GM21737 (cell line): Measurements from ENCODE around the gene IL26.
"Not testable (repeated sequence)": the region's sequence is repeated elsewhere in the genome, so short reads cannot be mapped to it uniquely, and the experiment has no call there.

Experiments used
- ATAC-seq: cut with Tn5 transposase; IDR thresholded peaks from one replicate; pipeline ENCODE4 v1.9.1; 2021; ENCODE audit warnings: mild to moderate bottlenecking, moderate library complexity; ENCODE audit not compliant: unreplicated experiment

Gene IL26

GRCh38 chr12:68200854-68201253 is 24.8 kb downstream of the IL26 start:
- no peak for ATAC-seq

- no peak for ATAC-seq
These were observed 26.5 kb downstream of the IL26 start for GRCh38 chr12:68199127-68199526.

DNA sequence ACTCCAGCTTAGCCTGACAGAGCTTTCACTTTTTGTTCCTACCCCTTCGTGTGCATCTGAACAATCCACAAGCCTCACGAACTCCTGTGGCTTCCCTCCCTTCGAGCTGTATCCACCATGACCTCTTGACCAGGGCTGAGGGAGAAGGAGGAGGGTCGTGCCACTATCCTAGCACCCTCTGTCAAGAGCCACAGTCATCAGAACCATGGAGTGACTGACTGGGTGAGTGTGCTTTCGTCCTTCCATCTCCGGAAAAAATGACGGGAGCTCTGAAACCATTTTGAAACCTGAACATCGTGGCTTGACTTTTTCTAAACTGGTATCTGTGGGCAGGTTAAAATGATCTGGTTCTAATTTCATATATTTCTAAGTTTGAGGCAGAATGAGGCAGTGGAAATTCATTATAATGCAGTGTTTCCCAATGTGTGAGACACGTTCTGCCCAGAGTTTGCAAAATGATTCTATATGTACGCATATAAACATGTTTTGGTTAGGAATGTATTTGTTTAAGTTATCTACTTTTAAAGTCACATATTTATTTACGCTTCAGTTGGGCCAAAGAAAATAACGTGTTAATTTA is 27.0 kb downstream of the IL26 start:
- ATAC-seq = no peak

GRCh38 chr12:68190301-68190700 is 35.3 kb downstream of the IL26 start:
- ATAC-seq = no peak

DNA sequence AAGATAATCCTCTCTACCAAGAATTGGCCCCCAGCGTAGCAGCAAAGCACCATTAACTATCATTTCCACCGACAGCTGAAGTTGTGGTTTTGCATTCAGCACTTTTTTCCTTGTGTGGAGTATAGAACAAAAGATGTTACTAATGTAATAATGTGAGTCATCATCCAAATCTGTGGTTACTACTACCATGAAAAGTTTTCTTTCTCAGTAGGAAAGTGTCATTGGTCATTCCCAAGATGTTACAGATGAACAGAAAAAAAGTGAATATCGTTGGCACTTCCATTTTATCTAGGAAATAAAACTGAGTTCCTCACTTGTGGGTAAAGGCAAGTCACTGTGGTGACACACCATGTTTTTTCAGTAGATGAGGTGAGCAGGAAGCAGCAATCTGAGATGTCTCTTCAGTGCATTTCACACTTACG is 35.8 kb downstream of the IL26 start:
- ATAC-seq = no peak

- ATAC-seq = no peak
These were observed 40.0 kb downstream of the IL26 start for GRCh38 chr12:68185598-68185997.

DNA sequence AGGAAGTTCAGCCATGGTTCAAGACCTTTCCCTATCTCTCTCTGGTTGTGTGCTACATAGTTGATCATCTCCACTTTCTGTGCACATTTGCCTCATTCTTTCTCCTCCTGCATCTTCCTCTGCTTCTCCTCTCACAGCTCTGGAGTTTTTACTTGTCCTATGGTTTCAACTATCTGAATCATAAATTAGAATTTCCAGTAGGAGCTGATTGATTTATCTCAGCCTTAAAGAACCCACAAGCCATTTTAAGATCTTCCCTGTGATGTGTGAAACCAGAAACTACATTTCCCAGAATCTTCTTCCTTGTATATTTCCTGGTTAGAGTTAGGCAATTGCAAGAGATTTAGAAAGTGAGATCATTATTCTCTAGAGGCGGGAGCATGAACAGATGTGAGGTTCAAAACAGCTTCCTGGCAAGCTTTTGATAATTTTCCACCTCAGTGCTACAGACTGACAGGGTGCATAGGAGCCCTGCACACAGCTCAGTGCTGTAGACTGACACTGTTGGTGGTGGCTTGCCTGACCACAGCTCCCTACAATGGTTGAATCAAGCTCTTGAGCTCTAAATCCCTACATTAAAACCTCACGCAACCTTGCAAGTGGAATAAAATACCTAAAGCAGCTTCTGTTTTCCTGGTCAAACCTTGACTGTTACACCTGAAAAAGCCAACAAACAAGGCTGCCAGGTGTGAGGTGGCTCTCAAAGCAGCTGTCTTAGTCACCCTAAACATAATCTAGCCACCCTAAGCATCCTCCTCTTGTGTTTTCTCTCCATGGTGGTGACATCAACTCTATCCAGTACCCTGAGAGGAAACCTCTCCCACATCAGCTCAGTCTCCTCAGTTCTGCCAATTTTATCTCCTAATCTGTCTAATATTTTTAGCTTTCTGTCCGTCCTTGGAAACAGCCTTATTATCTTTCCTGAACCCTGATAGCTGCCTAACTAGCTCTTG is 44.5 kb downstream of the IL26 start:
- peak; percentile 64 for ATAC-seq

DNA sequence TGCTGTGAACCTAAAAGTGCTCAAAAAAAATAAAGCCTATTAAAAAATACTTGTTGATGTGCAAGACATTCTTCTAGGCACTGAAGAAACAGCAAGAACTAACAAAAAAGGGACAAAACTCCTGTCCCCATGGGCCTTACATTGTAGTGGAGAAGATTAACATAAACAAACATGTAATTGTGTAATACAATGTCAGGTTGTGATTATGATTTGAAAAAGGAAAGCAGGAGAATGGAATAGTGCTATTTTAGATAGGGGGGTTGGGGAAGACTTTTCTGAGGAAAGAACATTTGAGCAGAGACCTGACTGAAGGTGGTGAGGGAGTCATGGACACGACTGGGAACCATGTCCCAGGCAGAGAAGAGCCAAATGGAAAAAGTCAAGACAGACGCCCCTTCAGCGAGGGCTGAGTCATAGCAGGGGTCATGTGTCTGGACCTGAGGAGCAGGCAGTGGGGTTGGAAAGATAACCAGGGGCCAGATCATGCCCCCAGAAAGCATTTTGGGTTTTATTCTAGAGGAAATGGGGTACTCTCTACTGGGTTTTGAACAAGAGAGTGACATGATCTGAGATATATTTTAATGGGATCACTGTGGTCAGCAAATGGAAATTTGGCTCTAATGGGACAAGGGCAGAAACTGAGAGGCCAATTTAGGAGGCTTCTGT is 46.7 kb downstream of the IL26 start:
- no peak for ATAC-seq

DNA sequence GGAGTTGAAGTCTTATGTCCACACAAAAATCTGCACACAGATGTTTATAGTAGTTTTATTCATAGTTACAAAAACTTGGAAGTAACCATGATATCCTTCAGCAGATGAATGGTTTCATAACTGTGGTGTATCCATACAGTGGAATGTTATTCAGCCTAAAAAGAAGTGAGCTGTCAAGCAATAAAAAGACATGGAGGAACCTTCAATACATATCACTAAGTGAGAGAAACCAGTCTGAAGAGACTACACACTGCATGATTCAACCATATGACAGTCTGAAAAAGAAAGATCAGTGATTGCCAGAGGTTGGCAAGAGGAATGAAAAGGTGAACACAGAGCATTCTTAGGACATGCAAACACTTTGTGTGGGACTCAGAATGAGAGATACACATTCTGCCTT is 47.4 kb downstream of the IL26 start:
- ATAC-seq = no peak

- no peak for ATAC-seq
These were observed 48.0 kb downstream of the IL26 start for GRCh38 chr12:68177562-68177961.

DNA sequence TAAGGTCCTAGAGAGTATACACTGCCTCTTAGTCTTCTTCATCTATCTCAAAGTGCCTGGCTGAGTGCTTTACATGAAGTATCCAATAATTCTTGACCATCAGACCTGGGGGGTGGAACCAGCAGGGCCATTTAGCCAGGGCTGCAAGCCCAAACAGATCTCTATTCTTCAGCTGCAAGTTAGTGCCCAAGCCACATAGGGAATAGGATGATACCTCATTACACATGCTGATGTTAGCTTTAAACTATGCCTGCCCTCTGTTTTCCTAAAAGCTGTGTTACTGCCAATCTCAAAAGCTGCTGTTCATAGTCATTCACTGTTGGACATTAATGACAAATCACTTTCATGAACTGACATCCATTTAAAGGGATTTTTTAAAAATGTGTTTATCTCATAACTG is 49.4 kb downstream of the IL26 start:
- ATAC-seq = no peak

GRCh38 chr12:68175557-68176061 is 50.0 kb downstream of the IL26 start:
- peak; percentile 85 for ATAC-seq

GRCh38 chr12:68174761-68175160 is 50.8 kb downstream of the IL26 start:
- ATAC-seq = not testable (repeated sequence)

- no peak for ATAC-seq
These were observed 51.8 kb downstream of the IL26 start for GRCh38 chr12:68173792-68174191.

DNA sequence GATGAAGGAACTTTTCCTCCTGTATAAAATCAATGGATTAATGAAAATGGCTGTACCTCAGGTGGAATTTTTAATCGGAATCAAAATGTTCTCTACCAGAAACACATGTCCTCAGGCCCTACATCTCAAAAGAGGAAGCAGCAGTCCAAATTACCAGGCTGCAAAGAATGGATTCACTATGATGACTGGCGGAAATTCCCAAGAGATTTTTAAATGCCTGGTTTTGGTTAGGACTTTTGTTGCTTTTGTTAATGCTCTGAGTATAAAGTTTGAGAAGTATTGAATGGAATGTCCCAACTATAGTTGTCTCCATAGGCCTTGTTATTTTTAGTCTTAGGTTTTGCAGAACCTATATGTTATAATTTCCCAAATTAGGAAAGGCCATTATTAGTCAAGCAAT is 54.9 kb downstream of the IL26 start:
- ATAC-seq = no peak

DNA sequence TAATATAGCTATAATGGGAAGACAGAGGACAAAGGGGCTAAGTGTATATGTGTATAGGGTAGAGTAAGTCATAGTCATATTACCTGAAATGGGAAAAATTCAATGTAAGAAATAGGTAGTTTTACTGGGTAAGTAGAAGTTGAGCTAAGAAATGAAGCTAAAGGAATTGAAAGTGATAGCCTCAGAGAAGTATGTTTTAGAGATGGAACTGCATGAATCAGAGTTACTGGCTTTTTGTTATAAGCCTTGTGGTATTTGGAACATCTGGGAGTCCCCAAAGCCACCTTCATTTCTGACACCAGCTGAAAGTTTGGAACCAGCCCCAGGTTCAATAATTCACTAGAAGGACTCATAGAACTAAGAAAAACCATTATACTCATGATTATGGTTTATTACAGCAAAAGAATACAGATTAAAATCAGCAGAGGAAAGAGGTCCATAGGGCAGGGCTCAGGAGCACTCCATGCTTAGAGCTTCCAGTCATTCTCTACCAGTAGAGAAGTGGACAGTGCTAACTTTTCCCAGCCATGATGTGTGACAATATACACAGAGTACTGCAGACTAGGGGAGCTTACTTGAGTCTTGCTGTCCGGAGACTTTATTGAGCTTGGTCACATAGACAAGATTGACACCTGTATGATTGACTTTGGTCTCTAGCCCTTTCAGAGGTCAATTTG is 56.3 kb downstream of the IL26 start:
- ATAC-seq = no peak

DNA sequence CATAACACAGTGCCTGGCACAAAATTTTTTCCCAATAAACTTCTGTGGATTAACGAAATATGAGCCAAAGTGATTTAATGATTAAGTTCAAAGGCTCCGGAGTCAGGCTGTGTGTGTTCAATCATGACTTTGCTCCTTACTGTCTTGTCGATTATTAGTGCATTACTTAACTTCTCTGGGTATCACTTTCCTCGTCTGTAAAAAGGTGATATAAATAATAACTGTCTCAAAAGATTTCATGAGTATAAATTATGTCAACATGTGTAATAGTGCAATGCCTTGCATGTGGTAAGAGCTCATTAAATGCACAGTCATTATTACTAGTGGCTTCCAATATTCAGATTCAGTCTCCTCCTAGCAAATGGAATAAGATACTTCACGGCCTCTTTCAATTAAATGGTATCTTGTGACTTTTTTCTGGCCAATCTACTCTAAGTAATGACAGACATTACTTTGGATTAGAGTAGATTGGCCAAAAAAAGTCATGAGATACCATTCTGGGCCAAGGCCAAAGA is 59.2 kb downstream of the IL26 start:
- ATAC-seq = no peak

DNA sequence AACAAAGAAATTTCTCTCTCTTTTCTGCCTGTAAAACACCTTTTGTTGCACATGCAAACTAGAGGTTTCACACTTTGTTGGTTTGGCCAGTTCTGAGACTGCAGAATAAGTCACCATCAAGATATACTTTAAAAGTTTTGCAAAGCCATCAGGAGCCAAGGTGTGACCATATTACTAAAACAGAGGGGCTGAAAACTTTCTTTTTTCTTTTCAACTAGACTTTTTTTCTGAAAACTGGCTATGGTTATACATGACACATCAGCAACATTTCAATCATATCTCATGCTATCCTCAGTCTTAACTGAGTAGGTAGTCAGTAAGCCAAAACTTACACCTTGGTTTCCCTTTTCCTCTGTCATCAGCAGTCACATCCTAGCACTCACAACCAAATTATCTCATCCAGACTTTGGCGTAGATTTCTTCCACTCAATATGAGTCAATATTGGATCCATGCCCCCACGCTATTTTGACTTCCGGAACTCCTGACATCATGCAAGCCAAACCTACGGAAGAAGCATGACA is 62.0 kb downstream of the IL26 start:
- ATAC-seq = peak; percentile 61

DNA sequence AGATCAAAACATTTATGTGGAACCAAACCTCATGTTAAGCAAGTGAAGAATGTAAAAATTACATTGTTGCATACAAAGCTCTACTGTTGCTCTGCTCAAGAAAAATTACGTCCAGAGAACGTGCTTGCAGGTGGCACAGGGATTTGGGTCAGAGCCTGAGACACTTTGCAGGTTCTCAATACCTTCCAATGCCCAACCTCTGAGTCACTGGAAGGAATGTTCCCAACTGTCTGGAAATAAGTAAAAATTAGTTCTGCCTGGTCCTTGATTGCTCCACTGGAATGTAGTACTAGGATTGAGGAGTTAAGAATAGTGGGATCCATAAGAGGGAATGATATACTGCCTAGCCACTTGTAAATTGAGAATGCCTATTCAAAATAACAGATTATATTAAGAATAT is 63.2 kb downstream of the IL26 start:
- ATAC-seq = no peak

DNA sequence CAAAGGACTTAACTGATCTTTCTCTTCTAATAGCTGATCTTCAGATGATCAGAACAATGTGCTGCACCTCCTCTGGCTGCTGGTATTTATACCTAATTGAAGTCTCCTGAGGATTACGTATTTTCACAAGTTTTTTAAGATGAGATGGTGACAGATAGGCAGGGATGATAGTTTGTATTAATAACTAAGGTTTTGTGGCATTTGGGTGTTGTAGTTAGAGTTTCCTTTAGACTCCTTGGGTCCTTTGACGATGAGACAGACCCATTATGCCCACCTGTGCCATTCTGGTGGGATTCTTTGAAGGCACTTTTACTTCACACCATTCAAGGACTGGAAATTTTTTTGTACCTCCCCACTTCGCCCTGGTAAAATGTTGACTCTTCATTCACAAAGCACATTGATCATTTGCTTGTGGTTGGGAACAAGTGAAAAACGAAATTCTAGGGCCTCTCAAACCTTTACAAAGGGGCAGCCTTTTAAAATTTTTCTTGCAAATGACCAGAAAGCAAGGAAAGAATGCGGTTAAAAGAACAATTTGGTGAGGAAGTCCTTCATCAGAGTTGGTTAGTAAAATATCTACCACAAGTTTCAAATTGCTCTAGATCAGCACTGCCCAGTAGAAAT is 65.8 kb downstream of the IL26 start, which contains the start of gene IFNG:
Gene IFNG, minus strand, starts transcription at position 60 of the 624 bp plus-strand sequence. CDS start 125 bp downstream, outside the sequence.
- no peak for ATAC-seq
